ENCODE results near the gene DKK3. TPM values are rescaled to one million over a fixed set of nuclear protein-coding genes. Genes with fewer than 3 reads are reported as not detected.

The DKK3 gene
- total and polyA plus RNA-seq, 2 of the 13 experiments (the other 11 are each of a cell fraction or from before 2014, with no cell fraction given): 0.09 to 0.67 TPM

- Histone ChIP-seq H2AFZ (ENCODE audit: low read length) (no peak overlapping the region), H3K4me3 (replicated peaks in 1 of 3; ENCODE audit: insufficient read depth in 1 of 3, low read depth in 2 of 3, low read length in 3 of 3) (no peak overlapping the region), H3K4me2 (ENCODE audit: low read depth, low read length) (no peak overlapping the region), H3K36me3 (replicated peaks in 1 of 2; ENCODE audit: control insufficient read depth in 1 of 2, insufficient read depth in 2 of 2, low read length in 2 of 2) (no peaks in the 10 kb centered on the region), H3K27ac (ENCODE audit: extremely low read length, insufficient read depth, low read length) (no peak overlapping the region), H3K4me1 (ENCODE audit: insufficient read depth, low read length) (peaks cover 19% of the 10 kb centered on the region), H3K9ac (ENCODE audit: insufficient read depth, low read depth, low read length) (no peak overlapping the region), H3K27me3 (ENCODE audit: control insufficient read depth in 1 of 2, insufficient read depth in 2 of 2, low read length in 2 of 2) (peaks cover 0 to 4% of the 10 kb centered on the region in 2 experiments; a peak in 2 of 5 replicates), H3K79me2 (ENCODE audit: insufficient read depth, low read length) (no peaks in the 10 kb centered on the region), H4K20me1 (ENCODE audit: insufficient read depth, low read length) (no peaks in the 10 kb centered on the region), H3K9me3 (ENCODE audit: low read length) (no peaks in the 10 kb centered on the region)
- FAIRE-seq (no peak), DNase-seq (ENCODE audit: low spot score) (no peak), ATAC-seq (no peak)
- in situ Hi-C loops (cut with HindIII; ENCODE audit: extremely low pct_ligation_motif_present, low pct_unique_long_range_greater_than_20kb) (no loop called here), intact Hi-C loops (cut with micrococcal nuclease; ENCODE audit: unreplicated experiment) (no loop called here)
- TF ChIP-seq ARNT (IDR thresholded peaks at IDR 0.05): no peak
- no peak for TF ChIP-seq ZNF7 (CRISPR knock-in tag; IDR thresholded peaks at IDR 0.05)
- TF ChIP-seq, protein P1, sequence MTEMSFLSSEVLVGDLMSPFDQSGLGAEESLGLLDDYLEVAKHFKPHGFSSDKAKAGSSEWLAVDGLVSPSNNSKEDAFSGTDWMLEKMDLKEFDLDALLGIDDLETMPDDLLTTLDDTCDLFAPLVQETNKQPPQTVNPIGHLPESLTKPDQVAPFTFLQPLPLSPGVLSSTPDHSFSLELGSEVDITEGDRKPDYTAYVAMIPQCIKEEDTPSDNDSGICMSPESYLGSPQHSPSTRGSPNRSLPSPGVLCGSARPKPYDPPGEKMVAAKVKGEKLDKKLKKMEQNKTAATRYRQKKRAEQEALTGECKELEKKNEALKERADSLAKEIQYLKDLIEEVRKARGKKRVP (CRISPR knock-in tag; IDR thresholded peaks at IDR 0.05): no peak
- no peak for TF ChIP-seq ZNF577 (CRISPR knock-in tag; IDR thresholded peaks at IDR 0.05; ENCODE audit: borderline replicate concordance, low read depth)
- no peak for TF ChIP-seq ZNF383 (CRISPR knock-in tag; IDR thresholded peaks at IDR 0.05; ENCODE audit: borderline replicate concordance)
- TF ChIP-seq, protein P2, sequence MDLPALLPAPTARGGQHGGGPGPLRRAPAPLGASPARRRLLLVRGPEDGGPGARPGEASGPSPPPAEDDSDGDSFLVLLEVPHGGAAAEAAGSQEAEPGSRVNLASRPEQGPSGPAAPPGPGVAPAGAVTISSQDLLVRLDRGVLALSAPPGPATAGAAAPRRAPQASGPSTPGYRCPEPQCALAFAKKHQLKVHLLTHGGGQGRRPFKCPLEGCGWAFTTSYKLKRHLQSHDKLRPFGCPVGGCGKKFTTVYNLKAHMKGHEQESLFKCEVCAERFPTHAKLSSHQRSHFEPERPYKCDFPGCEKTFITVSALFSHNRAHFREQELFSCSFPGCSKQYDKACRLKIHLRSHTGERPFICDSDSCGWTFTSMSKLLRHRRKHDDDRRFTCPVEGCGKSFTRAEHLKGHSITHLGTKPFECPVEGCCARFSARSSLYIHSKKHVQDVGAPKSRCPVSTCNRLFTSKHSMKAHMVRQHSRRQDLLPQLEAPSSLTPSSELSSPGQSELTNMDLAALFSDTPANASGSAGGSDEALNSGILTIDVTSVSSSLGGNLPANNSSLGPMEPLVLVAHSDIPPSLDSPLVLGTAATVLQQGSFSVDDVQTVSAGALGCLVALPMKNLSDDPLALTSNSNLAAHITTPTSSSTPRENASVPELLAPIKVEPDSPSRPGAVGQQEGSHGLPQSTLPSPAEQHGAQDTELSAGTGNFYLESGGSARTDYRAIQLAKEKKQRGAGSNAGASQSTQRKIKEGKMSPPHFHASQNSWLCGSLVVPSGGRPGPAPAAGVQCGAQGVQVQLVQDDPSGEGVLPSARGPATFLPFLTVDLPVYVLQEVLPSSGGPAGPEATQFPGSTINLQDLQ (CRISPR knock-in tag; IDR thresholded peaks at IDR 0.05): no peak
- ChIA-PET CTCF (ENCODE audit: low intra/inter-chr PET ratio, low total read pairs) (no interaction called here), POLR2A (no interaction called here)
- no TSS peak for BruUV-seq (replicated peaks)
- 12% methylated on average over 4 of the region's 4 CpGs for WGBS (ENCODE audit: low lambda C conversion rate)
These were observed 23.6 kb upstream of the DKK3 start for GRCh38 chr11:12031856-12032544.

All from HepG2 (cell line).